Activated T-cell treated with anti-CD3 and anti-CD28 coated beads, Interleukin-2, amount 50 U/mL, for 24 hours (primary cell): ENCODE measurements around the gene WDR88.
"Not testable (repeated sequence)": the region's sequence is repeated elsewhere in the genome, so short reads cannot be mapped to it uniquely, and the experiment has no call there.

Experiments
- DNase-seq: peaks from one replicate; pipeline ENCODE4 v3.0.0-alpha.2; 2020
- H3K27ac Mint-ChIP-seq: 2 replicates; pipeline ENCODE4 v1.8.0; 2020; ENCODE audit warnings: mild to moderate bottlenecking, mixed read lengths
- H3K27me3 Mint-ChIP-seq: 2 replicates; pipeline ENCODE4 v1.8.0; 2020; ENCODE audit warnings: mixed read lengths
- H3K36me3 Mint-ChIP-seq: 2 replicates; pipeline ENCODE4 v1.8.0; 2020; ENCODE audit warnings: low read depth, mixed read lengths
- H3K4me1 Mint-ChIP-seq: 2 replicates; pipeline ENCODE4 v1.8.0; 2020; ENCODE audit warnings: low read depth, mixed read lengths
- H3K4me3 Mint-ChIP-seq: 2 replicates; pipeline ENCODE4 v1.8.0; 2020; ENCODE audit warnings: mild to moderate bottlenecking, moderate library complexity, mixed read lengths
- H3K9me3 Mint-ChIP-seq: 2 replicates; pipeline ENCODE4 v1.8.0; 2020; ENCODE audit warnings: mixed read lengths

WDR88 gene

DNA sequence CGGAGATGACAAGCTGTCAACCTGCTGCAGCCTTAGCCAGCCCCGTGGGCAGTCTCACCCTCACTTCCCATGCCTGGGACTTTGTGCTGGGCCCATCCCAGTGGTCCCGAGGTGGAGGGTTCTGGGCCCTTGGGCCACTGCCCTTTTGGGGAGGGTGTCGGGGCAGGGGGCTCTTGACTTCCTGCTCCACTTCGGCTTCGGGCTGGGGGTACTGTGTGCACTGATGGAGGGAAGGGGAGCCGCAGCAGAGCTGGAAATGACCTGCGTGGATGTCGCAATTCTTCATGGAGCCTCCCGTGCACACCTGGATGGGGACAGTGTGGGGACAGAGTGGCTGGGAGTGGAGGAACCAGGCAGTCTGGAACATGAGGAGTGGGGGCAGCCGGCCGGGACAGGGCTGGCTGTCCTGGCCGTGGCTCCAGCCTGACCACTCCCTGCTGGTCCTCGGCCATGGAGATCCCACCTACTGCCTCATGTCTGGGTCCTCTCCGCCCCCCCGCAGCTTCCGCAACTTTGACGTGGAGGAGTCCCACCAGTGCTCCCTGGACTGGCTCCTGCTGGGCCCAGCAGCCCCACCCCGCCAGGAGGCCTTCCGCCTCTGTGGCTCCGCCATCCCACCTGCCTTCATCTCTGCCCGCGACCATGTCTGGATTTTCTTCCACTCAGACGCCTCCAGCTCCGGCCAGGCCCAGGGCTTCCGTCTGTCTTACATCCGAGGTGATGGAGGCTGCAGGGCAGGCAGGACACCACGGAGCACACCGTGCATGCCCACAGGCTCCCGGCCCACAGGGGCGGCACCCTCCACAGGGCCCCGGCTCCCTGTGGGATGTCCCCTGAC is 72.4 kb downstream of the WDR88 start:
- H3K9me3 Mint-ChIP-seq: no peaks in the 10 kb centered on the region
- H3K4me1 Mint-ChIP-seq: no peaks in the 10 kb centered on the region
- no peak for DNase-seq
- H3K36me3 Mint-ChIP-seq: no peaks in the 10 kb centered on the region
- H3K27me3 Mint-ChIP-seq: no peaks in the 10 kb centered on the region
- no peak overlapping the region for H3K27ac Mint-ChIP-seq
- H3K4me3 Mint-ChIP-seq: no peak overlapping the region

DNA sequence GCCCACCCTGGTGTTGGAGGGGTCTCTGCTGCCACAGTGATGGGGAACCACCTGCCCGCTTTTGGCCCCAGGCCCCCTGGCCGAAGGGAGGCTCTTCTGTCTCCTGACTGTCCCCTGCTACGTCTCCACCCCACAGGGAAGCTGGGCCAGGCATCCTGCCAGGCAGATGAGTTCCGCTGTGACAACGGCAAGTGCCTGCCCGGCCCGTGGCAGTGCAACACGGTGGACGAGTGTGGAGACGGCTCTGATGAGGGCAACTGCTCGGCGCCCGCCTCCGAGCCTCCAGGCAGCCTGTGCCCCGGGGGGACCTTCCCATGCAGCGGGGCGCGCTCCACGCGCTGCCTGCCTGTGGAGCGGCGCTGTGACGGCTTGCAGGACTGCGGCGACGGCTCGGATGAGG is 73.2 kb downstream of the WDR88 start:
- H3K27ac Mint-ChIP-seq: no peak overlapping the region
- H3K27me3 Mint-ChIP-seq: no peaks in the 10 kb centered on the region
- no peak overlapping the region for H3K4me3 Mint-ChIP-seq
- no peak for DNase-seq
- no peaks in the 10 kb centered on the region for H3K36me3 Mint-ChIP-seq
- no peaks in the 10 kb centered on the region for H3K4me1 Mint-ChIP-seq
- H3K9me3 Mint-ChIP-seq: no peaks in the 10 kb centered on the region

DNA sequence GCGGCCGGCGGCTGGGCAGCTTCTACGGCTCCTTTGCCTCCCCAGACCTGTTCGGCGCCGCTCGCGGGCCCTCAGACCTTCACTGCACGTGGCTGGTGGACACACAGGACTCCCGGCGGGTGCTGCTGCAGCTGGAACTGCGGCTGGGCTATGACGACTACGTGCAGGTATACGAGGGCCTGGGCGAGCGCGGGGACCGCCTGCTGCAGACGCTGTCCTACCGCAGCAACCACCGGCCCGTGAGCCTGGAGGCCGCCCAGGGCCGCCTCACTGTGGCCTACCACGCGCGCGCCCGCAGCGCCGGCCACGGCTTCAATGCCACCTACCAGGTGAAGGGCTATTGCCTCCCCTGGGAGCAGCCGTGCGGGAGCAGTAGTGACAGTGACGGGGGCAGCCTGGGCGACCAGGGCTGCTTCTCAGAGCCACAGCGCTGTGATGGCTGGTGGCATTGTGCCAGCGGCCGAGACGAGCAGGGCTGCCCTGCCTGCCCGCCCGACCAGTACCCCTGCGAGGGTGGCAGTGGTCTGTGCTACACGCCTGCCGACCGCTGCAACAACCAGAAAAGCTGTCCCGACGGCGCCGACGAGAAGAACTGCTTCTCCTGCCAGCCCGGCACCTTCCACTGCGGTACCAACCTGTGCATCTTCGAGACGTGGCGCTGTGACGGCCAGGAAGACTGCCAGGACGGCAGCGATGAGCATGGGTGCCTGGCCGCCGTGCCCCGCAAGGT is 73.8 kb downstream of the WDR88 start:
- Mint-ChIP-seq H3K9me3 (no peaks in the 10 kb centered on the region), H3K4me1 (no peaks in the 10 kb centered on the region), H3K27ac (no peak overlapping the region), H3K36me3 (no peaks in the 10 kb centered on the region), H3K27me3 (no peaks in the 10 kb centered on the region), H3K4me3 (no peak overlapping the region)
- no peak for DNase-seq

DNA sequence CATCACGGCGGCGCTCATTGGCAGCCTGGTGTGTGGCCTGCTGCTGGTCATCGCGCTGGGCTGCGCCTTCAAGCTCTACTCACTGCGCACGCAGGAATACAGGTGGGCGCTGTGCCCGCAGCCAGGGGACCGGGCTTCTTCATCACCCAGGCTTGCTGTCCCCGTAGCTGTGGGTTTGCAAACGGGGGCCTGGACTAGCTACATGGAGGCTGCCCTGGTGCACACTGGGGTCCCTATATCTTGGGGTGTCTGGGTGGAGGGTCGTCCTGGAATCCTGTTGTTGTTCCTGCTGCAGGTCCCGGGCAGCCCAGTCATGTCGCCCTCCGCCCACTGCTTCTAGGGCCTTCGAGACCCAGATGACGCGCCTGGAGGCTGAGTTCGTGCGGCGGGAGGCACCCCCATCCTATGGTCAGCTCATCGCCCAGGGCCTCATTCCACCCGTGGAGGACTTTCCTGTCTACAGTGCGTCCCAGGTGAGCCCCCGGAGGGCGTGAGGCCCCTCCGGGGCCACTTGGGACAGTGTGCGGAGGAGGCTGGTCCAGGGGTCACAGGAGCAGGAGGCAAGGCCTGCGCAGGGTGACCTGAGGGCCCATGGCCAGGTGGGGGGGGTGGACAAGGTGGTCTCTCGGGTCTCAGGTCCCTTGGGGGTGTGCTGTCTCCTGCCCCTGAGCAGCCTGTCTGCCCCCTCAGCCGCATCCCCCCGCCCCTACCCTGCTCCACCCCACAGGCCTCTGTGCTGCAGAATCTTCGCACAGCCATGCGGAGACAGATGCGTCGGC is 74.5 kb downstream of the WDR88 start:
- Mint-ChIP-seq H3K27me3 (no peaks in the 10 kb centered on the region), H3K4me3 (no peak overlapping the region), H3K9me3 (no peaks in the 10 kb centered on the region), H3K36me3 (no peaks in the 10 kb centered on the region), H3K27ac (no peak overlapping the region), H3K4me1 (no peaks in the 10 kb centered on the region)
- no peak for DNase-seq

DNA sequence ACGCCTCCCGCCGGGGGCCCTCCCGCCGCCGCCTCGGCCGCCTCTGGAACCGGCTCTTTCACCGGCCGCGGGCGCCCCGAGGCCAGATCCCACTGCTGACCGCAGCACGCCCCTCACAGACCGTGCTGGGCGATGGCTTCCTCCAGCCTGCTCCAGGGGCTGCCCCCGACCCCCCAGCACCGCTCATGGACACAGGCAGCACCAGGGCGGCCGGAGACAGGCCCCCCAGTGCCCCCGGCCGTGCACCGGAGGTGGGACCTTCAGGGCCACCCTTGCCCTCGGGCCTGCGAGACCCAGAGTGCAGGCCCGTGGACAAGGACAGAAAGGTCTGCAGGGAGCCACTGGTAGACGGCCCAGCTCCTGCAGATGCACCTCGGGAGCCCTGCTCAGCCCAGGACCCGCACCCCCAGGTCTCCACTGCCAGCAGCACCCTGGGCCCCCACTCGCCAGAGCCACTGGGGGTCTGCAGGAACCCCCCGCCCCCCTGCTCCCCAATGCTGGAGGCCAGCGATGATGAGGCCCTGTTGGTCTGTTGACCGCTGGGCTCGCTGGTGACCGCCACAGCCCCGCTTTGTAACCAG is 75.2 kb downstream of the WDR88 start:
- H3K9me3 Mint-ChIP-seq: no peaks in the 10 kb centered on the region

DNA sequence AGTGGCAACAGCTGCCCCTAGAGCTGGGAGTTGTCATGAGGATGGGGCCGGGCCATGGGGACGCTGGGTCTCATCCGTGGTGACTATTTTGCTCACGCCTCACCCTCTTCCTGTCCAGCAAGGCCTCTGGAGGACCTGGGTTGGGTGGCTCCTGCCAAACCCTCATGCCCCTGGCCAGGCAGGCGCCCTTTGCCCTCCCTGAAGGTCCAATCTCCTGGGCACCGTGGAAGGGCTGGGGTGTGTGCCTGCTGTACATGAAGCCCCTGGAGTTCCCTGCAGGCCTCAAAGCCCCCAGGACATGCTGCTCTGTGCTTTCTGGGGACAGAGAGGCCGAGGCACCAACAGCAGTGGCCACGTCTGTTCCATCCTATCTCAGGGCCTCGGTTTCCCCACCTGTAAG is 76.0 kb downstream of the WDR88 start:
- Mint-ChIP-seq H3K4me3 (no peak overlapping the region), H3K36me3 (no peaks in the 10 kb centered on the region), H3K9me3 (no peaks in the 10 kb centered on the region), H3K27ac (no peak overlapping the region), H3K4me1 (no peaks in the 10 kb centered on the region), H3K27me3 (no peaks in the 10 kb centered on the region)
- DNase-seq: no peak

More for the DNA sequence above, 75.2 kb downstream of the WDR88 start:
- Mint-ChIP-seq H3K36me3 (no peaks in the 10 kb centered on the region), H3K4me3 (no peak overlapping the region), H3K27me3 (no peaks in the 10 kb centered on the region), H3K4me1 (no peaks in the 10 kb centered on the region), H3K27ac (no peak overlapping the region)
- DNase-seq: no peak

DNA sequence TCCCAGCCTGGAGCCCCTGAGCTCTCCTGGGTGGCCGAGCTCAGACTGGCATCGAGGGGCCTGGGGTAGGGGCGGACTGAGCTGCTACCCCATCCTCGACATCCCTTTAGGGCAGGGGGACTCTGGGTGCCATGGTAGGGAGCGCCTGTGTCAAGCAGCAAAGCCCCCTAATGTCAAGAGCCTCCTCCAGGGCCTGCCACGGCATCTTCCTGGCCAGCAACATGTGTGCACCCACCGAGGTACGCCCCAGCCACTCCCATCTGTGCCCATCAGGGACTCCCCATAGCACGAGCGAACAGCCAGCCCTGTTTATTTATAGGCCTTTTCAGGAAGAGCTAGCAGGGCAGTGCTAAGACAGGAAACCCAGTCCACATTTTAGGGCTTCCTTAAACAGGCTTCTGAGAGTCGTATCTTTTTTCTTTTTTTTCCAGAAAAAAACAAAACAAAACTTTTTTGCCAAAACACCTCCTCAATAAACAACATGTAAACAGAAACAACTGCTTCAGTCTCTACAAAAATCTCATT is 76.5 kb downstream of the WDR88 start:
- Mint-ChIP-seq H3K4me1 (no peaks in the 10 kb centered on the region), H3K4me3 (no peak overlapping the region), H3K9me3 (no peaks in the 10 kb centered on the region), H3K36me3 (no peaks in the 10 kb centered on the region), H3K27ac (no peak overlapping the region), H3K27me3 (no peaks in the 10 kb centered on the region)
- DNase-seq: no peak

DNA sequence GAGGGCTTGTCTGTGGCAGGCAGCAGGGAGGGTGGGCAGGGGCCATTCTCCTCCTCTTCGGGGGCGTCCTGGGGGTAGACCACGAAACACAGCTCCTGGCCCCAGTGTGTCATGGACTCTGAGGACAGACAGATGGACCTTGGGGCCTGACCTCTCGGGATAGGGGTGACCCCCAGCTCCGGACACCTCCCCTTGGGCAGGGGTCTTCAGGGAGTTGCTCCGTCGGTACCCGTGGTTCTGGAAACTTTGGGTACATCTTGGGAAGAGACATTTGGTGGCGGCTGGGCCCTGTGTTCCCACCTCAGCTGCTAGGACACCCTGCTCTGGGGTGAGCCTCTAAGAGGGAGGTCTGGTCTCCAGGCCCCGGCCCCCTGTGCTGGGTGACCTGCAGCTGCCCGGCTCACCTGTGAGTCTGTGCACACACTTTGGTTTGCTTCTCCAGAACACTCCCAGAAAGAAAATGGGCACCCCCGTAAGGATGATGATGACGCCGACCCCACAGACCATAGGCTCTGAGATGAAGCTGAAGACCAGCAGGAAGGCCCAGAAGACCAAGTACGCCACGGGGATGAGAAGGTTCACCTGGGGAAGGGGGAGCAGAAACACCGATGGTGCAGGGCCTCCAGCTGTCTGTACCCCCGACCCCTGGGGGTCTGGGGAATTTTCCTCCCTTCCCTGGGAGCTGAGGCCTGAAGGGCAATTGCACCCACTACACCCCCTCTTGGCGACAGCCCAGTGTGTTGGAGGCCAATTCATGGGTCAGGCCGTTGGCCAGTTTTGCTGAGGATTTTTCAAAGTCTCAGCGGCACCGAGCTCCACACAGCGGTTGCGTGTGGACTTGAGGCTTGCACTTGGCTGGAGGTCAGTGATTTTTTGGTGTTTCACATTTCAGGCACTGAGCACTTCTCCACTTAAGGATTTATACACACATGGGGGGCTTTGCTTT is 77.3 kb downstream of the WDR88 start:
- no peaks in the 10 kb centered on the region for H3K4me1 Mint-ChIP-seq
- no peaks in the 10 kb centered on the region for H3K36me3 Mint-ChIP-seq
- H3K27ac Mint-ChIP-seq: no peak overlapping the region
- H3K27me3 Mint-ChIP-seq: no peaks in the 10 kb centered on the region
- no peak overlapping the region for H3K4me3 Mint-ChIP-seq
- no peaks in the 10 kb centered on the region for H3K9me3 Mint-ChIP-seq
- no peak for DNase-seq

DNA sequence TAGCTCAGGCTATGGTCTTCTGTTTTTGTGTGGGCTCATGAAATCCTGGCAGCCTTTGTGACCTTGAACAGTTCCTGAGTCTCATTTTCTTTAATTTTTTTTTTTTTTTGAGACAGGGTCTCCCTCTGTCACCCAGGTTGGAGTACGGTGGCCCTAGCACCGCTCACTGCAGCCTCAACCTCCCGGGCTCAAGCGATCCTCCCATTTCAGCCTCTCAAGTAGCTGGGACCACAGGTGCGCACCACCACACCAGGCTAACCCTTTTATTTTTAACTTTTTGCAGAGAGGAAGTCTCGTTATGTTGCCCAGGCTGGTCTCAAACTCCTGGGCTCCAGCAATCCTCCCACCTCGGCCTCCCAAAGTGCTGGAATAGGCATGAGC is 77.9 kb downstream of the WDR88 start:
- not testable (repeated sequence) for H3K4me3 Mint-ChIP-seq, H3K4me1 Mint-ChIP-seq, DNase-seq, H3K27me3 Mint-ChIP-seq, H3K27ac Mint-ChIP-seq, H3K9me3 Mint-ChIP-seq, H3K36me3 Mint-ChIP-seq

DNA sequence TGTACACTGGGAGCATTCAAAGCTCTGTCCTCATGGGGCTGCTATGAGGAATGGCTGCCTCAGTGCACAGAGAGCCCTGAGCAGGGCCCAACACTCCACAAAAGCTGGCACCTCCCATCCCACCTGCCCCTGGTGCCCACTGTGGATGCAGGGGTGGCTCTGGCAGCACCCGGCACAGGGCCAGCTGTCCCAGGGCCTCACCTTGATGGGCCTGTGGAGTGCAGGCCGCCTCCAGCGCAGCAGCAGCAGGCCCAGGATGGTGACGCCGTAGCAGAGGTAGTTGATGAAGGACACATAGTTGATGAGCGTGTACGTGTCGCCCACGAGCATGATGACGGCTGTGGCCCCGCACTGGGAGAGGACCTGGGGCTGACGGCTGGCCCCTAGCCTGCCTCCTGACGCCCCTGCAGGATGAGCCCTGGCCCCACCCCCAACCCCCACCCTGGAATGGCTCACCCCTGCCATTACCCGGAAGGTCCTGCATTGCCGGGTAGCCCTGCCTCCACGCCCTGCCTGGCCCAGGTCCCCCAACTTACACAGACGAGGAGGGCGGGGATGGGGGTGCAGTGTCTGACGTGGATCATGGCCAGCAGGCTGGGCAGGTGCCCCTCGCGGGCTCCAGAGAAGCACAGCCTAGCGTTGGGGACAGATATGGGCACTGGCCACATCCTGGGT is 78.5 kb downstream of the WDR88 start:
- H3K9me3 Mint-ChIP-seq: no peaks in the 10 kb centered on the region
- no peak overlapping the region for H3K27ac Mint-ChIP-seq
- H3K4me3 Mint-ChIP-seq: no peak overlapping the region
- no peaks in the 10 kb centered on the region for H3K36me3 Mint-ChIP-seq
- DNase-seq: no peak
- no peaks in the 10 kb centered on the region for H3K27me3 Mint-ChIP-seq
- H3K4me1 Mint-ChIP-seq: no peaks in the 10 kb centered on the region

DNA sequence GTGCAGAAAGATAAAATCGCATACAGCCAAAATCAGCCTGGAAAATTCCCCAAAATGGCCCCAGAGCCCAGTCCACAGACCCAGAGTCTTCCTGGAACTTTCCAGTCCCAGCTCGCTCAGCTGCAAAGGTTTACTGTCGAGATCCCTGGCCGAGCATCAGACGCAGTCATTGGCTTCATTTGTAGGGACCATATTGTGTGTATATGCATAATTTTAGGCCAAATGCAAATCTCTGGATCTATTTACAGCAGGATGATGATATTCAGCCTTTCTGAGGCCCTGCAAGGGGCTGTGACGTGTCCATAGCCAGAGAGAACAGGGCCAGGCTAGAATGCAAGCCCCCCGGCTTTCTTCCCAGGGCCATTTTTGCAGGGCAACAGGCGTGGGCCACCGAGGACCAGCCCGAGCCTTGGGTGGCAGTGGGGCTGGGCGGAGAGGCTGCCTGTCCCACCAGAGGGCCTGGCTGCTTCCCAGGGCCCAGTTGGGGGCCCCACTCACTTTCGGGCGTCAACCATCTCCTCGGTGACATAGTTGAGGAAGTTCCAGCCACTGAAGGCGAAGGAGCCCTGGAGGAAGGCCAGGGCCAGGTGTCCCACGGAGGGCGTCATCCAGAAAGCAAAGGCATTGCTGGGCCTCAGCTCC is 80.0 kb downstream of the WDR88 start:
- no peak for DNase-seq

DNA sequence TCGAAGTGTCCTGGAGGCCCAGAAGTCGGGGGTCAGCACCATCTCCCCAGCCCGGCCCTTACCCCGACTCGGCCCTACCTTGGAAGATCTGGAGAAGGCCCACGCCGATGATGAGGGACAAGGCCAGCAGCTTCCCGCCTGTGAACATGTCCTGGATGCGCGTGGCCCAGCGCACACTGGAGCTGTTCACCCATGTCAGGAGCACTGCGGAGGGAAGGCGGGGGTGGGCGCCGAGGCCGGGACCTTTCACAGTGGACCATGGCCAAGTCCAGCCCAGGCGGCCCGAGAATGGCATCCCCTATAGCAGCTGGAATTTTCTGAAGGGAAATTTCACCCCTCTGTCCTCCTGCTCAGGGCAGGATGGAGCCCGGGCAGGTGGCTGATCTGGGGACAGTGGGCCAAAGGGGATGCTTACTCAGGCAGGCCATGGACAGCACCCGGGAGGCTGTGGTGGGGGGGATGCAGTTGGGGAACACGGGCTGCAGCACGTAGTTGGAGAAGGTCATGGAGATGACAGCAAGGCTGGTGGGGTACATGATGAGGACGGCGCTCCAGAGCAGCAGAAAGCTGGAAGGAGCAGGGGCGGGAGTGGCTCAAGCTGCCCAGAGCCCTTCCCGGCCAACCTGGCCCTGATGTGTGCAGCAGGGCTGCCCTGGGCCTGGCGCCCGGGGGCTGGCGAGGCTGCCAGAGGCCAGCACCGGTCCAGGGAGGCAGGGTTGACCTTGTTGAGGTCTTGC is 80.7 kb downstream of the WDR88 start:
- no peak overlapping the region for H3K27ac Mint-ChIP-seq
- H3K9me3 Mint-ChIP-seq: no peaks in the 10 kb centered on the region
- H3K4me1 Mint-ChIP-seq: no peaks in the 10 kb centered on the region
- no peaks in the 10 kb centered on the region for H3K27me3 Mint-ChIP-seq
- DNase-seq: no peak
- H3K4me3 Mint-ChIP-seq: no peak overlapping the region
- H3K36me3 Mint-ChIP-seq: no peaks in the 10 kb centered on the region

More for the DNA sequence above, 80.0 kb downstream of the WDR88 start:
- no peaks in the 10 kb centered on the region for H3K9me3 Mint-ChIP-seq
- no peaks in the 10 kb centered on the region for H3K36me3 Mint-ChIP-seq
- H3K27ac Mint-ChIP-seq: no peak overlapping the region
- H3K4me3 Mint-ChIP-seq: no peak overlapping the region
- H3K27me3 Mint-ChIP-seq: no peaks in the 10 kb centered on the region
- H3K4me1 Mint-ChIP-seq: no peaks in the 10 kb centered on the region
